GM21723 (cell line): ENCODE data around the gene GRID2IP.

Experiments
- ATAC-seq: cut with Tn5 transposase; IDR thresholded peaks from one replicate; pipeline ENCODE4 v1.9.1; 2021; ENCODE audit warnings: mild to moderate bottlenecking, moderate library complexity; ENCODE audit not compliant: unreplicated experiment

Gene GRID2IP

DNA sequence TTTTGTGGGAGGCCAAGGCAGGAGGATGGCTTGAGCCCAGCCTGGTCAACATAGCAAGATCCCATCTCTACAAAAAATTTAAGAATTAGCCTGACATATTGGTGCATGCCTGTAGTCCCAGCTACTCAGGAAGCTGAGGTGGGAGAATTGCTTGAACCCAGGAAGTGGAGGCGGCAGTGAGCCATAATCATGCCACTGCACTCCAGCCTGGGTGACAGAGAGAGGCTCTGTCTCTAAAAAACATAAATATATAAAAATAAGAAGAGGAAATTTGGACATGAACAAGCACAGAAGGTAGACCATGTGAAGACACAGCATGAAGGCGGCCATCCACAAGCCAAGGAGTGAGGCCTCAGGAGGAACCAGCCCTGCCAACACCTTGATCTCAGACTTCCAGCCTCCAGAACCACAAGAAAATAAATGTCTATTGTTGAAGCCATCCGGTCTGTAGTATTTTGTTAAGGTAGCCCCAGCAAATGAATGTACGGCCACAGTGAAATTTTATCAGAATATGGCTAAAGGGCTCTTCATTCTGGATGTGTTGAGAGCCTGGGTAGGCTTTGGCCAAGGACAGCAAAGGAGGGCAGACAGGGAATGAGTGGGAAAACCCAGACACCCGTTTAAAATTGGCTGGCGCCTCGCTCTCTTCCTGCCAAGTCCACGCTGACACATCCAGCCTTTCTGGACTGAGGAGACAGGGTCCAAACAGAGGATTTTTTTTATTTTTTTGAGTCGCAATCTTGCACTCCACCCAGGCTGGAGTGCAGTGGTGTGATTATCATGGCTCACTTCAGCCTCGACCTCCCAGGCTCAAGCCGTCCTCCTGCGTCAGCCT, 12.9 kb upstream of the GRID2IP start:
- ATAC-seq: no peak

DNA sequence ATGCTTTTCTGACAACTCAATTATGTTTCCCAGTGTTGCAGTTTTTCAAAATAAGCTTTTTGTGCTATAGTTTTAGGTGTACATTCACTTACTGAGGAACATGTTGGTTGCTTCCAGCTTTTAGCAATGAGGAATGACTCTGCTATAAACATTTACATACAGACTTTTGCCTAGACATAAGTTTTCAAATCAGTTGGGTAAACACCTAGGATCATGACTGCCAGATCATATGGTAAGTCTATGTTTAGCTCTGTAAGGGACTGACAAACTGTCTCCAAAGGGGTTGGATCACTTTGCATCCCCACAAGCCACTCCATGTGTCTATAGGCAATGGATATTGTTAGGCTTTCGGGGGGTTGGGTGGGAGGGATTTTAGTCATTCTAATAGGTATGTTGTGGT, 10.8 kb upstream of the GRID2IP start:
- ATAC-seq: no peak

DNA sequence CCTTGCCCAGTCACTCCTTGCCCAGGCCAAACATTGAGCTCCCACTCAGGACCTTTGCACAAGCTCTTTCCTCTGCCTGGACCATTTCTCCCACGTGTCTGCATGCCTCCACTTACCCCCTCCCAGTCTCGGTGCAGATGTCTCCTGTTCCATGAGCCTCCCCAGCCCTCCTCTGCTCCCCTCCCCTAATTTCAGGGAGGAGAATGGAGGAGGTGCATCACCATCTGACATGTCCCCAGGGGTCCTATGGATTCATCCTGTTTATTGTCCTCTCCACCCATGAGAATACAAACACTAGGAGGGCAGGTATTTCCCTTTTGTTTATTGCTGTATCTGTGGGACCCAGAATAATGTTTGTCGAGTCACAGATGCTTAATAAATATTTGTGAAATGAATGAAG, 8.6 kb upstream of the GRID2IP start:
- ATAC-seq: no peak

DNA sequence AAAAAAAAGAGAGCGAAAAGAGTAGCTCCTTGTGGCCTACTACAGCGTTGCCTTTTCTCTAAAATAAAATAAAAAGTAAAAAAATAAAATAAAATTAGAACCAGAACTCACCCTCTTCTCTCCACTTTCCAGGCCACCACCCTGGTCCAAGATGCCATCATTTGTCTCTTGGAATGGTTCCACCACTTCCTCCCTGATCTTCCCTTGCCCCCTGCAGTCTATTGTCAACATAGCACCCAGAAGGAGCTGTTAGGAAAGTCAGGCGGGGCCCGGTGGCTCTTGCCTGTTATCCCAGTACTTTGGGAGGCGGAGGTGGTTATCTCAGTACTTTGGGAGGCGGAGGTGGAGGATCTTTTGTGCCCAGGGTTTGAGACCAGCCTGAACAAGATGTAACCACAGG, 7.6 kb upstream of the GRID2IP start:
- ATAC-seq: no peak

DNA sequence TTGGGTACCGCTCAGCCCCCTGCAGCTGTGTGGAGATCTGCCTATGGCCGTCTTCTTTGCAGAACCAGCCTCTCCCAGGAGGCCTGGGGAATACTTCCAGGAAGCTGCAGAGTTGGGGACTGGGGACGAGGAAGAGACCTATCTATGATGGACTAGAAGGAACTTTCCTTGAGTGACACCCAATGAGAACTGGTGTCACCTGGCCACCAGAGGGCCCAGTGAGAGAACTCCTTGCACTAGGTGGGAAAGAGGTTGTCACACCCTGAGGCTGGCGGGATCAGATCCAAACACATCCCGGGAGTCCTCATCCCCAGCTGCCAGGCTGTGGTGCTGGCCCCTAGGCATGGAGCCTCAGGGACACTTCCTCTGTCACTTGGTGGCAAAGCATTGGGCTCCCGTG, 4.9 kb upstream of the GRID2IP start:
- ATAC-seq: no peak

DNA sequence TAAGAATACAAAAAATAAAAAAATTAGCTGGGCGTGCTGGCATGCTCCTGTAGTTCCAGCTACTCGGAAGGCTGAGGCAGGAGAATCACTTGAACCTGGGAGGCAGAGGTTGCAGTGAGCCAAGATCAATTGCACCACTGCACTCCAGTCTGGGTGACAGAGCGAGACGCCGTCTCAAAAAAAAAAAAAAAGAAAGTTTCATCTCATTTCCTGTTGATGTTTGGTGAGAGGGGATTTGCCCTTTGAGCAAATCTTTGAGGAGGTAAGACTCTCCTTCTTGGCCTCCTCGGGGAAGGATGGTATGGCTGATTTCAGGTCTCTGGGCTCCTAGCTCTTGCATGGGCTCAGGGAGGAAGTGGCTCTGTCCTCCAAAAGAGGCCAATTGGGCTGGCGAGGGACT, 3.6 kb upstream of the GRID2IP start:
- ATAC-seq: no peak

DNA sequence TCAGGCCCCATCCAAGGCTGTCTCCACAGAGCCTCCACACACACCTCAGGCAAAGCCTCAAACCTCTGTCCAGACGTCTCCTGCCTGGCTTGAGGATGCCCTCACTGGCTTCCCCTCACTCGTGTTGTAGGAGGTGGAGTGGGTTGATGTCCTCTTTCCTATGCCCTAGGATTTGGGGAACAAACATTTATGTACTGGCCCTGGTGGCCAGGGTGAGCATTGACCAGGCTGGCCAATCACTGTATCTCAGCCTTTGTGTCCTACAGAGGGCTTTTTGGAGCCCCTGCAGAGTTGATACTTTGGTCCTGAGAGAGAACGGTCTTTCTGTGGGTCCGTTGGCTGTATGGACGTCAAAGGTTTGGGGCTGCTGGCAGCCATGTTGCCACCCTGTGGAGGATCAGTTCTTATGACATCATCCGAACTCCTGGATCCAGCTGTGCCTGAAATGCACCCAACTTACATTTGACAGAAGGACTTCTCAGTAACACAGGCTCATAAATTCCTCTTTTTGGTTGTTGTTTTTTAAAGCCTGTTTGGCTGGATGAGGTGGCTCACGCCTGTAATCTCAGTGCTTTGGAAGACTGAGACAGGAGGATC, 2.3 kb upstream of the GRID2IP start:
- no peak for ATAC-seq

DNA sequence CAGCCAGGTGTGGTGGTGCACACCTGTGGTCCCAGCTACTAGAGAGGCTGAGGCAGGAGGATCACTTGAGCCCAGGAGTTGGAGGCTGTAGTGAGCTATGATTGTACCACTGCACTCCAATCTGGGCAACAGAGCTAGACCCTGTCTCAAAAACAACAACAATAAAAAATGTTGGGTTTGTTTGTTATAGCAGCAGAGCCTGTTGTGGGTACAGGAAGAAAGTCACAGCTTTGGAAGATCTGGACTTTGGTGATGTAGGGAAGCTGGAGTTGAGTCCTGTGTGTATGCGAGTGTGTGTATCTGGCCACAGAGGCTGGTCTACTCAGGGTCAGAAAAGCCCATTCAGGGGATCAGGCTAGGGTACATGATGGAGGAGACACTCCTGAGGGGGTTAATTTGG, 3.9 kb downstream of the GRID2IP start:
- ATAC-seq: no peak

DNA sequence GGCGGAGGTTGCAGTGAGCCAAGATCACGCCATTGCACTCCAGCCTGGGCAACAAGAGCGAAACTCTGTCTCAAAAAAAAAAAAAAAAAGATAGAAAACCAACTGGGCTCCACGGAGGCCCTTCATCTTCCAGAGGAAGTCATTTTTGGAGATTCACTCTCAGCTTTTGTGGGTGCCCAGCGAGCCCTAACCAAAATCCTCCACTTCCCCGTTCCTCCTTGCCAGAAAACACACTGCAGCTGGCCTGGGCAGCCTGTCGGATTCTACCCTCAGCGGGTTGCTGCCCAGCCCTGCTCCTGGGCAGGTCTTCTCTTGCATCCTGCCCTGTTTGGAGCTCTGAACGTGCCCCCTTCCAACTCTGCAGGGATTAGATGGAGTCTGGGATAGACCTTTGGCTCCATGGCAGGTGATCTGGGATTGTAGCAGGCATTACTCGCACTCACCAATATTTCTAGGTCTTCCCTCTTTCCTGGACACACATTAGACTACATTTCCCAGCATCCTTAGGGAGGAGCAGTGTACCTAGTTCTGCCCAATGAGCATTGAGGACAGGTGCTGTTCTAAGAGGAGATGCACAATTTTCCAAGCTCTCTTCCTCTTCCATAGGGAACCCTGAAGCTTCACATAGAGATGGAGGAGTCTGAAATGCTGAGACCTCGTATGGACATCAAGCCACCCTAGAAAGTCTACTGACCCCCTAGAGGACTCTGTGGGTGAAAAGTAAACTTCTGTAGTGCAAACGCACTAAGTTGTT, 4.6 kb downstream of the GRID2IP start:
- ATAC-seq: no peak

DNA sequence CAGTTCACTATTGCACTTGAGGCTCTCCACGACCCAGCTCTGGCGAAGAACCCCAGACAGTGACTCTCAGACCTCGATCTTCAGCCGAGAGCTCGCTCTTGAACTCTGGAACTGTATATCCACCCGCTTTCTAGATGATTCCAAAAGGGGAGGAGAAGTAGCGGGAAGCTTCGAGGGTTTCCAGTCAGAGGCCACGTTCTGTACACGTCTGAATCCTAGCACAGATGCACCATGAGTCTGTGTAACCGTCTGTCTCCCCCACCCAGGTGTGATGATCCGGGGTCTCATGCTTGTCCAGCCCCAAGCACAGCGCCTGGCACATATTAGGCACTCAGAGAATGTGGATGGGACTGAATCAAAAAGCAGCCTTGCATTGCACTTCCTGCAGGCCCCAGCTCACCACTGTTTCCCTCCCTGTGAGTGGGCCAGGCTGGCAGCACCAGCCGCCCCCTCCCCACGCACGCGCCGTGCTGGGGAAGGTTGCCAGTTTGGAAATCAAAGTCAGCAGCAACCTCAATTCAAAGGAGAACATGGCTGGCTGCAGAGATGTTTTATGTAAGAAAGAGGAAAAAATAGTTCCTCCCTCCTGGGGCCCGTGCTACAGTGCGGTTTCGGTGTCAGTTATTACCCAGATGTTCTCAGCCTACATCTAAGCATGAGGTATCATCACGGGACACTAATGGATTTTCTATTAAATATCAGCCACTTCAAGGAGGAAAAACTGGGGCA, 5.7 kb downstream of the GRID2IP start:
- ATAC-seq: no peak

DNA sequence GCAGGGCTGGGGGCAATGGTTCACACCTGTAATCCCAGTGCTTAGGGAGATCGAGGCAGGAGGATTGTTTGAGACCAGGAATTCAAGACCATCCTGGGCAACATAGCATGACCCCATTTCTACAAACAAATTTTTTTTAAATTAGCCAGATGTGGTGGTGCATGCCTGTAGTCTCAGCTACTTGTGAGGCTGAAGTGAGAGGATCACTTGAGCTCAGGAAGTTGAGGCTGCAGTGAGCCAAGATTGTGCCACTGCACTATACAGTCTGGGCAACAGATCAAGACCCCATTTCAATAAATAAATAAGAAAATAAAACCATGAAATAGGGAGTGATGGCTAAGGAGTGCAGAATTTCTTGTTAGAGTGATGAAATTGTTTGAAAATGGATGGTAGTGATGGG, 8.9 kb downstream of the GRID2IP start:
- no peak for ATAC-seq

DNA sequence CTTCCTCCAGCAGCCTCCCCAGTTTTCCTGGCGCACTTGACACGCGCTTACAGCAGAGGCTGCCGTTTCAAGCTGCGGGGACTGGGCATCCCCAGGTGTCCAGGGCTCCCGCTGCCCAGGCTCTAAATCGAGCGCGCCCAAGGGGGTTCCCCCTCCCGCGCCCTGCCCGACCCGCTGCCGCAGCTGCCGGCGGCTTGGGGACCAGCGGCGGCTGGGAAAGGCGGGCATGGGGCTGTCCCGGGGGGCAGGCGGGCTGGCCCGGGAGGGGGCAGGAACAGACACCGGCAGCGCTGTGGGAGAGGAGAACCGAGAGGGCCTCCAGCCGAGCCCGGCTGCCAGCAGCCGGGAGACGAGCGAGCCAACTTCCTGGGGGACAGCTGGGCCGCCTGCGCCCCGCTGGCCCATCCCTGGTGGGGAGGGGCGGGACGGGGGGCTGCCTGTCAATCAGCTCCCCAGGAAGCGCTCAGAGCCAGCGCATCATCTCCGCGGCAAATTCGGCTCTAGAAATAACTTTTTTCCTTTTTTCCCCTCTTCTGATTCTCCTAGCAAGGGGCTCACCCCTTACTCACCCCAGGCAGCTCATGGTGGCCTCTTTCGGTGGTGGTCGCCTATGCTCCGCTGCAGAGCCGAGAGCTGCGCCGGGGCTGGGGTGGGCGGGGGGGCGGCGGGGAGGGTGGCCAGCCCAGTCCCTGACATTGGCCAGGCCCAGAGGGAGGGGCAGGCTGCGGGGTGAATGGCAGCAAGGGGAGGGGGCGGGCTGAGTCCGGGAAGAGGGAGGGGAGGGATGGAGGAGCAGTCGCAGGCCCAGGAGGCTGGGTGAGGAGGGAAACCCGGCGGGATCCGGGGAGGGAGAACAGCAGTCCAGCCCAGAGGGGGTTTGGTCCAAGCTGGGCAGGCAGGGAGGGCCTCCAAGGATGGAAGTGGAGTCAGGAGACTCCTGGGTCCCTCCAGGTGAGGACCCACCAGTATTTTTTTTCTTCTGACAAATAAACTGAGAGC, 14.7 kb downstream of the GRID2IP start:
- ATAC-seq: no peak

DNA sequence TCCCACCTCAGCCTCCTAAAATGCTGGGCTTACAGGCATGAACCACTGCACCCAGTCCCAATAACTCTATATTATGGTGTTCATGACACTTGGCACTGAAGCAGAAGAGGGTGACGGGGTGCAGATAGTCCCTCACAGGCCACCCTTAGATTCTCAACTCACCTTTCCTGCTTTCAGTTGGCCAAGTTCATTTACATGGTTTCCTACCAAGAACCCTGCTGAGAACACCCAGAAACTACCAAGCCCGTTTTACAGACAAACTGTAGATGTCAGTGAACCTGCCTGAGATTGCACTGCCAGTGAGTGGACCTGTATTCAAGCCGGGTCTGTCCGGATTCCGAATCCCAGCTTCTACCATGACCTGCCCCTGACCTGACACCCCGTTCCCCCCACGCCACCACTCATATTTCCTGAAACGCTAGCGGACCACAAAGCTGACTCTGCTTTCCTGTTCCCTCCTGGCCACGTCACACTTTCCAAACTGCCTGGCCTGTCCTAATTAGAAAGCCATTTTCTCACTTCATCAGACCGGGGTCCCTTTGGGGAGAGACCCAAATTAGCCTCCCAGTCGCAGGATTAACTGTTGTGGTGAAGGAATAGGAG, 17.3 kb downstream of the GRID2IP start:
- ATAC-seq: peak; percentile 33

DNA sequence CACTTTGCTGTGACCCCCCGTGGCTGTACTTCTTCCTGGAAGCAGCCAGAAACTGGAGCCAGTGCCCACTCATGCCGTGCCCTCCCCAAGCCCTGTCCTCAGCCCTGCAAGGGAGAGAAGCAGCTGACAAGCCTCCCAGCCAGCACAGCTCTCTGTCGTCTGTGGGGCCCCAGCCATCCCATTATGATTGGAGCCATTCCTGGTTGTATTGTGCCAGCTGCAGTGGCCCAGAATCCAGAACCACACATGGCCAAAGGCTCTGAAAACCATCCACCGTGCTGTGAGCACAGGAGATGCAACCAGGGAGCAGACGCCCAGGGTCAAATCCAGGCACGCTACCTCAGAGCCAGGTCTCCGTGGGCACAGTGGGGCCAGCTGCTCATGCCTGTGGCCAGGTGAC, 18.7 kb downstream of the GRID2IP start:
- no peak for ATAC-seq

DNA sequence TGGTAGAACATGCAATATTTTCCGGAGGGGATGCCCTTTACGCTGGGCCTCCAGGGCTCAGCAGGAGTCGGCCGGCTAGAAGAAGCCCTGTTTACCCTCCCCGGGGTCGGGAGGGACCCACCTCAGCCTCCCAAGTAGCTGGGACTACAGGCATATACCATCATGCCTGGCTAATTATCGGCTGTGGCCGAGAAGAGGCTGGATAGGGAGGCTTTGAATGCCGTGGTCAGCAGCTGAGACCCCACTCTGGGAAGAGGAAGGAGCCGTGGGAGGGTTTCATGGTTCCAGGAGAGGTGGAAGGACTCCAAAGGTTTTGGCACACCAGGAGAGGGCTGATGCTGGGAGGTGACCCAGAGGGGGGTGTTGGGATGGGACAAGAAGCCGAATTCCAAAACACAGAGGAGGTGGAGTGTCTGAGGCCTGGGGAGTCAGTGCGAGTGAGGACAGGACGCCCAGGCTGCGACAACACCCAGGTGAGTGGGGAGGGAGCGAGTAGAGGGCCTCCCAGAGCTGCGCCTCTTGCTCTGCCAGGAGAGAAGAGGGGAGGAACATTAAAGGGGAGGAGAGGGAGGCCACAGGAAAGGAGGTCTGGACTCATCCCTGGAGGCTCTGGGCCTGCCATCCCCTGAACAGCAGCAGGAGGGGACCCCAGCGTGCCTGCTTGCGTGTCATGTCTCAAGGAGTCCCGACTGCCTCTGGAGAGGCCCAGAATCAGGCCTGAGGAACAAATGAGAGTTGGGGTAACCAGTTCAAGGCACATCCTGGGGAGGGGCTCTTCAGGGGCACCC, 19.6 kb downstream of the GRID2IP start:
- ATAC-seq: peak; percentile 6

DNA sequence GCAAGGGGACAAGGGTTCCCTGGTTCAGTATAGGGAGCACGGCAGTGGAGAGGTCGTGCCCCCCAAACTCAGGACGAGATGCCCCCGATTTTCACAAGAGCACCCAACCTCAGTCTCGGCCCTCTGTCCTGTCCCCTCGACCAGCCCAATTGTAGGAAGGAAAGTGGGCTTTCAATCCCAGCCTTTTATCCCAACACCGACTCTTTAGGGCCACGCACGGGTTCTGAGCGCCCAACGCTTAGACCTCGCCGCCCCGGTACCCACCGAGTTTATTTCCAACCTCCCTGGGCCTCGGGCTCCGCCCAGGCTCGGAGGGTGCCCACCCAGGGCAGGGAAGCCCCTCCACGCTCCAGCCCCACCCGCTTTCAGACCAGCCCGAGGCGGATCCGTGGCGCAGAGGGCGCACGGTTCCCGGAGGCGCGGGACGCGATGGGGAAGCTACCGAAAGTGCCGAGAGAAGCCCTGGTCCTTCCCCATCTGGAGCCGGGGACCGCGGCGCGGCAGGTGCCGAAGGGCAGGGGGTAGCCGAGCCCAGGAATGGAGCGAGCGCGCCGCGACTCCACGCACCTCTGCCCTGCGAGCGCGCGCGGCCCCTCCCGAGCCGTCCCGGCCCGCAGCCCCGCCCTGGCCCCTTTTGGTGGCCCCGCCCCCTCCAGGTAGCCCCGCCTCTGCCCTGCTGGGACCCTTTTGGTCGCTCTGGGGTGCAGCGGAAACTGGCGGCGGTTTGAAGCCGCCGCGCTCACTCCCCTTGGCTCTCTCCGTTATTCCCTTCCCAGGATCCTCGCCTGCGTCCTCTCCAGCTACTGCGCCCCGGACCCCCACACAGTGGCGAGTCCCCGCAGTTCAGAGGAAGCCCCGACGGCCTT, 20.4 kb downstream of the GRID2IP start:
- ATAC-seq: peak; percentile 54

DNA sequence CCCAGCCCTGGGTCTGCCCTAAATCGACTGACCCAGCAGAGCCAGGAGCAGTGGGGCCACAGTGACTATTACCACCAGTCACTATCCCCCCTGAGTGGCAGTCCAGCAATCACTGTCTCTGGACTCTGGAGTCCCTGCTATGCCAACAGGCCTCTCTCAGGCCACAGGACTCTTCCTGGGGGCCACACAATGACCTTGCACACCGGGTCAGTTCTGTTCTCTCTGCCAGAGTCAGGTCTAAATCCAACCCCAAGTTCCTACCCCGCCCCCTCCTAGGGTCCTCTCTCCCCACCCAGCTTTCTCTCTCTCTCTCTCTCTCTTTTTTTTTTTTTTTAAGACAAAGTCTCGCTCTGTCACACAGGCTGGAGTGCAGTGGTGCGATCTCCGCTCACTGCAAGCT, 21.6 kb downstream of the GRID2IP start:
- ATAC-seq: no peak
